ELR (cell line): ENCODE results near the gene CAMTA2.

Experiments
- DNase-seq: peaks from one replicate; pipeline ENCODE4 v3.0.0-alpha.2; 2015; ENCODE audit warnings: low read depth

Gene CAMTA2

DNA sequence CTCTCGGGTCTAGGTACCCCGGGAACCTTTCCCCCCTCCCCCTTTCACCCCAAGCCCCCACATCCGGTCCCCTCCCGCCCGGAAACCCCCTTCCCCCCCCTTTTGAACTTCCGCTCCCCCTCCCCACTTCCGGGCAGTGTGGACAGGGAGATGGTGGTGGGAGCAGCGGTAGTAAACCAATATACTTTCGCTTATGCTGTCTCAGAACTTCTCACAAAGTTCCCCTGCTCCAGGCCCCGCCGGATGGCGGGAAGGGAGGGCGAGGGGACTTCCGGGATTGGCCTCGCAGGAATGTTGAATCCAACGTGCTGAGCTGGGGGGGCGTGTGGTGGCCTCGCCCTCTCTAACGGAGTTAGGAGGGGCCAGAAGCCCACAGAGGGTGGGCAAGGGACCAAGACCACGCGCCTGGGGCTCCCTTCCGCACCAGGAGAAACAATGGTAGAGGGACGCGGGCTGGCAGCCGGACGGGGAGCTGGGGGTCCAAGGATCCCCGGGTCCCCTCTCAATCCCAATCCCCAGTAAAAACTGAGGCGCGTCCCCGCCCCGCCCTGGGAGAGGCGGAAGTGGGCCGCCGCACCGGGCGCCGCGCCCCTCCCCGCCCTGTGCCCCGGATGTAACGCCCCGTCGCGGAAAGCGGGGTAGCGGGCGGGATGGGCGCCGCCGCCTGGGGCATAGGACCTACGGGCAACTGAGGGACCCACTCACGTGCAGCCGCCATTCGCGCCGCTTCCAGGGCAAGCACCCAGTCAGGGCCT is 39.9 kb downstream of the CAMTA2 start:
- peak; percentile 74 for DNase-seq

GRCh38 chr17:4947010-4947410 is 40.5 kb downstream of the CAMTA2 start:
- DNase-seq: peak; percentile 29

- no peak for DNase-seq
These were observed 41.0 kb downstream of the CAMTA2 start for GRCh38 chr17:4946312-4946976.

- DNase-seq: peak; percentile 44
These were observed 41.6 kb downstream of the CAMTA2 start for GRCh38 chr17:4945944-4946280.

DNA sequence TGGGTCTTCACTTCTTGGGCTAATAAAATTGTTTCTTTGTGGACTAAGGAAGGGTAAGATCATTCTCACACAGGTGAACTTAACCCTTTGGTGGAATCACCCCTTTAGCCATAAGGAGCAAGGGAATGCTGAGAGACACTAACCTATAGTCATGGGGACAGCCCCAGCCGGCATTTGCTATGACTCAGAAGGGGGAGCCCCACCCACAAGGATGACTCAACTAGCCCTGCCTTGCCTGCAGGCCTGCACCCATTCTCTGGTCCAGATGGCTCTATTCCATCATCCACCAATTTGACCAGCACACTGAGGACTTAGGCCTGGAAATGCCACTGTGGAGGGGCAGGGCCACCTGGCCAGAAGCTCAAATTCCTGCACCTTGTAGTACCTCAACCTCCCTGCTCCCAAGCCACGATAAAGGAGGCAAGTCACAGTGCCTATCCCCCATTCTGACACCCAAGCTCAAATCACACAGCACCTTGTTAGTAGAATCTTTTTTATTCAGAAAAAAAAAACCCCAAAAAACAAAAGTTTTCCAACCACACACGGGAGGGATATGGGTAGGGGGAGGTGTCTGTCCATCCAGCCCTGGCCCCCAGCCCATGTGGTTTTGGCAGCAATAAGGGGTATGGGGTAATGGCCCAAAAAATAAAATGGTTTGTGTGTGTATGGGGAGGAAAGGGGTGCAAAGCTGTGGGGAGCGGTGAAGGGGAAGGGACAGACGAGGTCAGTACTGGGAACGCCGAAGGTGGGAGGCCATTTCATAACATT is 42.1 kb downstream of the CAMTA2 start:
- peak; percentile 98 for DNase-seq

DNA sequence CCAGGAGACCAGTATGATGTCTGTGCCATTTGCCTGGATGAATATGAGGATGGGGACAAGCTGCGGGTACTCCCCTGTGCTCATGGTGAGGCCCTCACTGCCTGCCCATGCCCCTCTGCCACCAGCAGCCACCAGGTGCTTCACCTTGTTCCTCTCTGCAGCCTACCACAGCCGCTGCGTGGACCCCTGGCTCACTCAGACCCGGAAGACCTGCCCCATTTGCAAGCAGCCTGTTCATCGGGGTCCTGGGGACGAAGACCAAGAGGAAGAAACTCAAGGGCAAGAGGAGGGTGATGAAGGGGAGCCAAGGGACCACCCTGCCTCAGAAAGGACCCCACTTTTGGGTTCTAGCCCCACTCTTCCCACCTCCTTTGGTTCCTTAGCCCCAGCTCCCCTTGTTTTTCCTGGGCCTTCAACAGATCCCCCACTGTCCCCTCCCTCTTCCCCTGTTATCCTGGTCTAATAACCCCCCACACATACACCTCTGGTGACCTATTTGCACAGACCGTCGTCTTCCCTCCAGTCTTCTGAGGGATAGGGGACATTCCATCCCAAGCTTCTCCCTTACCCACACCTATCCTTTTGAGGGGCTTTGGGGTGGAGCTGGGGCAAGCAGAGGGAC is 42.8 kb downstream of the CAMTA2 start:
- DNase-seq: no peak

GRCh38 chr17:4944163-4944553 is 43.3 kb downstream of the CAMTA2 start:
- no peak for DNase-seq

DNA sequence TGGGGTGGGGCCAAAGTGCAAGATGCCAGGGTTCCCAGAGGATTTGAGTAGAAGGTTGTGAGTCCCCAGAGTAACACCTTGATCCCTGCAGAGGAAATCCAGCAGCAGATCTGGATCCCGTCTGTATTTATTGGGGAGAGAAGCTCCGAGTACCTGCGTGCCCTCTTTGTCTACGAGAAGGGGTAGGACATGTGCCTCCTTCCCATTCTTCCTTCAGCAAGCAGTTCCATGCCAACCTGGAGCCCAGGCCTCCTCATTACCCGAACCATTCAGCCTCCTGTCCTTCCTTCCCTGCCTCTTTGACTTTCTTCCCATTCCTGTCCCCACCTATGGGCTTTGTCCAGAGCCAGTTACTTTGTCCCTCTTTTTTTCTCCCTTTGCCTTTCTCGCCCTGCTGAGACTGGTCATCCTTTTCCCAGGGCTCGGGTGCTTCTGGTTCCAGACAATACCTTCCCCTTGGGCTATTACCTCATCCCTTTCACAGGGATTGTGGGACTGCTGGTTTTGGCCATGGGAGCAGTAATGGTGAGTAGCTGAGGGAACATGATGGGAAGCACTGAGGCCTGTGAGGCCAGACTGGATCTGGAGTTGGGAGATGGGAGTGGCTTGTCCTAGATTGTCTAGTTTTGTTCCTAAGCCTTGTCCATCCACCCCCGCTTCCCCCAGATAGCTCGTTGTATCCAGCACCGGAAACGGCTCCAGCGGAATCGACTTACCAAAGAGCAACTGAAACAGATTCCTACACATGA is 44.5 kb downstream of the CAMTA2 start:
- DNase-seq: no peak

DNA sequence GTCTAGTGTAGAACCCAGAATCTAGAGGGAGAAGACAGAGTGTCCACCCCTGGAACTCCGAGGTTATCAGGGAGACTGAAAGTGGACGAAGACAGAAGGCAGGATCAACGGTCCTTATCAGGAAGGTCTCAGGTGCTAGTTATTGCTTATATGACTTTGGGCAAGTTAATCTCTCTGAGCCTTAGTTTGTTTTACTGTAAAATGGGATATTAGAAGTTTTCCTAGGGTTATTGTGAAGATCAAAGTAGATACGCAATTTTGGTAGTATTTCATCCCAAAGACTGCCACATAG is 46.2 kb downstream of the CAMTA2 start:
- no peak for DNase-seq

- DNase-seq: peak; percentile 51
These were observed 46.7 kb downstream of the CAMTA2 start for GRCh38 chr17:4940555-4941318.

- DNase-seq: peak; percentile 100
These were observed 47.5 kb downstream of the CAMTA2 start, which contains the start of the genes RNF167 and SLC25A11 for GRCh38 chr17:4939796-4940554. RNF167 (plus strand) TSS chr17:4940268; CDS start chr17:4940910, 642 bp downstream. SLC25A11 (minus strand) TSS chr17:4940046; CDS start chr17:4939910, 136 bp downstream.

- DNase-seq: no peak
These were observed 48.0 kb downstream of the CAMTA2 start for GRCh38 chr17:4939546-4939795.

DNA sequence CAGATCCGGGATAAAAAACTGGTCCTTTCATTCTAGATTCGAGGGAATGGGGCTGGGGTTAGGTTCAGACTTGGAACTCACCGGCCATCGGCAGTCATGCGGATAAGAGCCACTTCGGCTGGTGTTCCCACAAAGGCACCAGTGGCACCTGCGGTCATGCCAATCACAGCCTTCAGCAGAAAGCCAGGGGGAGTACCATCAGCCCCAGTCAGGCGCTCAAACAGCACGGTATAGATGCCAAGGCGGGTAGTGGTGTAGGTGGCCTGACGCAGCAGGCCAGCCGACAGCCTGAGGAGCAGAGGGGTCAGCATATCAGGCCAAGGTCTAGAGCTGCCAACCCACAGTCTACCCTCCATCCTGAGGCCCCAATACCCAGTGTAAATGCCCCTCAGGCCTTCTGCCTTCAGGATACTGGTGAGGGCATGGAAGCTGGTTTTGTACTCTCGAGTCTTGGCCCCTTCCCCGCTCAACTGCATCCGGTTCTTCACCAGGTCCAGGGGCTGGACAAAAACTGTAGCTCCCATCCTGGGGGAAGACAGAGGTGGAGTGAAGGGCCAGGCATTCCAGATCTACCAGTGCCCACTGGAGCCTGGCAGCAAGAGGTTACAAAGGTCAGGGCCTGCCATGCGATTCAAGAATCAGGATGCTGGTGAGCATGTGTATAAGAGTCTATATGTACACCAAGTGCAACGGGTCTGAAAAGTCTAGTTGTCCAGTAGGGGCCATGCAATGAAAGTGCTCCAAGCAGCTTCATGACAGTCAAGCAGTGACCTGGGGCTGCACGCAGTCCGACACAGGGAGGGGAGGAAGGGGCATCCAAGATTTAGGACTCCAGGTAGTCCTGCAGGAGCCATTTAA is 48.6 kb downstream of the CAMTA2 start:
- peak; percentile 44 for DNase-seq

GRCh38 chr17:4938069-4938491 is 49.4 kb downstream of the CAMTA2 start:
- DNase-seq: no peak

GRCh38 chr17:4937553-4937952 is 49.9 kb downstream of the CAMTA2 start:
- no peak for DNase-seq

DNA sequence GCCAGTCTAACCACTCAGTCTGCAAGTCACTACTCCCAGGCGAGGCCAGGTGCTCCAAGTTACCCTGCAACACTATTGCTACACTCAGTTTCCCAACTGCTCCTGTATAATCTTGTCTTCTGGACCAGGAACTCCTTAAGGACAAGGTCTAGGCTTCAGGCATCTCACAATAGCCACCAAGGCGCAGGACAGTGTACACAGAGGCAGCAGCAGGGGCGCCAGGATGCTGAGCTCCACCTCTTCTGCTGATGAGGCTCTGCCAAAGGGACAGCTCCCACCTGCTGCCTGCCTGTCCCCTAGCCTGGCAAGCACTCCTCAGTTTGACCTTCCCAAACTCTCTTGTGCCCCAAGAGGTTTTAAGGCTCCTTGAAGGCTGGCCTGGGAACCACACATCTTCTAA is 51.0 kb downstream of the CAMTA2 start:
- no peak for DNase-seq

DNA sequence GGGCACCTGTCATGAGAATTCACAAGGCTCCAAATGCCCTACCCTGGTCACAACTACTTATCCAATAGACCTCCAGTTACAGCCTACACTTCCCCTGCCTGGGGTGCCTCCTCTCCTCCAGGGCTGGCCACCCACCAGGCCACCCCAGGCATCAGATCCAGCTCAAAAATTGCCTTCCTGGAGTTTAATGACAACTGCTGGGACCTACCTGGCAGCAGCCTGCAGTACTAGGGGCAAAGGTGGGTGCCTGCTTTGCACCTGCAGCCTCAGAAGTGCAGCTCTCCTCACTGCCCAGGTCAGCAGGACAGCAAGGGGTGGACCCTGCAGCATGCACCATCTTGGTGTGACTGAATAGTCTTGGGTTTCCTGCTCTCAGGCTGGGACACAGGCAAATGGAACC is 51.8 kb downstream of the CAMTA2 start:
- DNase-seq: no peak

GRCh38 chr17:4934173-4934979 is 53.1 kb downstream of the CAMTA2 start:
- peak; percentile 74 for DNase-seq

GRCh38 chr17:4933646-4934045 is 53.8 kb downstream of the CAMTA2 start:
- DNase-seq: no peak
